Left lung (tissue), 10 donors: Measurements from ENCODE around the gene SERINC3. TPM values are rescaled to one million over a fixed set of nuclear protein-coding genes. Genes with fewer than 3 reads are reported as not detected.

Source experiments
- ATAC-seq: fragments of 200-7000 bp; cut with Tn5 transposase; one replicate; pipeline ENCODE4 v1.9.1; 2020; ENCODE audit warnings: moderate library complexity
- DNase-seq, 4 donors: peaks; one replicate each; pipeline ENCODE4 v3.0.0-alpha.2; 2013 to 2020
- H3K27ac ChIP-seq, 2 donors: fragments of 200-600 bp; sonication (generic) in 1 of 2; one replicate each; pipeline versions ENCODE4 v1.5.0 to v1.8.0; 2020 to 2021
- H3K27me3 ChIP-seq, 2 donors: fragments of 200-600 bp; sonication (generic) in 1 of 2; one replicate each; pipeline versions ENCODE4 v1.5.0 to v1.8.0; 2020 to 2021
- H3K36me3 ChIP-seq, 2 donors: fragments of 200-600 bp; sonication (generic) in 1 of 2; one replicate each; pipeline versions ENCODE4 v1.5.0 to v1.8.0; 2020 to 2021
- H3K4me1 ChIP-seq, 2 donors: fragments of 200-600 bp; one replicate each; pipeline ENCODE4 v1.8.0; 2021
- H3K4me3 ChIP-seq, 2 donors: fragments of 200-600 bp; sonication (generic) in 1 of 2; one replicate each; pipeline versions ENCODE4 v1.5.0 to v1.8.0; 2020 to 2021; ENCODE audit warnings: mild to moderate bottlenecking in 1 of 2
- H3K9me3 ChIP-seq, 2 donors: fragments of 200-600 bp; sonication (generic) in 1 of 2; one replicate each; pipeline versions ENCODE4 v1.5.0 to v1.8.0; 2020 to 2021
- intact Hi-C, 2 donors: fragments of 100-400 bp; cut with DNase I; formaldehyde crosslinking; loops; one replicate each; pipeline versions ENCODE4 v1.11.2 to v1.14.2; 2022
- polyA plus RNA-seq, 6 donors: library from polyadenylated mRNA; unstranded; fragments of 120-200 nt; gene quantifications; one replicate each; pipeline ENCODE4 v1.2.1, GENCODE V29; 2013; ENCODE audit not compliant: insufficient read length in 6 of 6
- total RNA-seq, 2 donors: library from RNA; stranded (reverse); fragmentation: NEBNext Ultra II Directional; extraction: Animal tissue kit (Norgen Biotek cat#: 25700); gene quantifications; one replicate each; pipeline ENCODE4 v1.2.1, GENCODE V29; 2021
- TF ChIP-seq, protein P1 (sequence below), 2 donors: fragments of 200-600 bp; sonication (generic) in 1 of 2; IDR thresholded peaks; one replicate each; pipeline versions ENCODE4 v1.5.0 to v1.8.0; 2021; ENCODE audit warnings: antibody characterized with exemption in 2 of 2
- donor health status: DM: no; HTN: yes; CAD: no.
- donor health status: DM: no; HTN: no; CAD: no.

Gene SERINC3
- total and polyA plus RNA-seq, 8 donors: 68.3 to 123 (median 72.5) TPM

DNA sequence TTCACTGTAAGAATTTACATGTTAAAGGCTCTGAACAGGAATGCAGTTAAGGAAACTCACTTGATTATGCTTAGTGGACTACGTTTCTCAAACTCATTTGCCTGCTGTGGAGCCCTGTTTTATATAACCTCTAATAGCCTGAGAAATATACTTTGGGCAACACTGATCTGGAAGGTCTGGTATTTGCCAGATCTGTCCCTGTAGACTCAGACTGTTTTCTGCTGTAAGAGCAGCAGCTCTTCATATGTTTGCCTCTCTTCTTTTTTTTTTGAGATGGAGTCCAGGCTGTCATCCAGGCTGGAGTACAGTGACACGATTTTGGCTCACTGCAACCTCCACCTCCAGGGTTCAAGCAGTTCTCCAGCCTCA, 36.1 kb downstream of the SERINC3 start:
- H3K36me3 ChIP-seq: peaks cover 0 to 94% of the 10 kb centered on the region in 2 donors
- H3K9me3 ChIP-seq: no peaks in the 10 kb centered on the region
- H3K4me3 ChIP-seq: no peak overlapping the region
- ATAC-seq: no peak
- intact Hi-C loops: no loop called here
- TF ChIP-seq, protein P1, sequence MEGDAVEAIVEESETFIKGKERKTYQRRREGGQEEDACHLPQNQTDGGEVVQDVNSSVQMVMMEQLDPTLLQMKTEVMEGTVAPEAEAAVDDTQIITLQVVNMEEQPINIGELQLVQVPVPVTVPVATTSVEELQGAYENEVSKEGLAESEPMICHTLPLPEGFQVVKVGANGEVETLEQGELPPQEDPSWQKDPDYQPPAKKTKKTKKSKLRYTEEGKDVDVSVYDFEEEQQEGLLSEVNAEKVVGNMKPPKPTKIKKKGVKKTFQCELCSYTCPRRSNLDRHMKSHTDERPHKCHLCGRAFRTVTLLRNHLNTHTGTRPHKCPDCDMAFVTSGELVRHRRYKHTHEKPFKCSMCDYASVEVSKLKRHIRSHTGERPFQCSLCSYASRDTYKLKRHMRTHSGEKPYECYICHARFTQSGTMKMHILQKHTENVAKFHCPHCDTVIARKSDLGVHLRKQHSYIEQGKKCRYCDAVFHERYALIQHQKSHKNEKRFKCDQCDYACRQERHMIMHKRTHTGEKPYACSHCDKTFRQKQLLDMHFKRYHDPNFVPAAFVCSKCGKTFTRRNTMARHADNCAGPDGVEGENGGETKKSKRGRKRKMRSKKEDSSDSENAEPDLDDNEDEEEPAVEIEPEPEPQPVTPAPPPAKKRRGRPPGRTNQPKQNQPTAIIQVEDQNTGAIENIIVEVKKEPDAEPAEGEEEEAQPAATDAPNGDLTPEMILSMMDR (IDR thresholded peaks at IDR 0.05): no peak
- H3K27ac ChIP-seq: no peak overlapping the region
- no peaks in the 10 kb centered on the region for H3K27me3 ChIP-seq
- no peak for DNase-seq
- H3K4me1 ChIP-seq: peaks cover 0 to 9% of the 10 kb centered on the region in 2 donors

DNA sequence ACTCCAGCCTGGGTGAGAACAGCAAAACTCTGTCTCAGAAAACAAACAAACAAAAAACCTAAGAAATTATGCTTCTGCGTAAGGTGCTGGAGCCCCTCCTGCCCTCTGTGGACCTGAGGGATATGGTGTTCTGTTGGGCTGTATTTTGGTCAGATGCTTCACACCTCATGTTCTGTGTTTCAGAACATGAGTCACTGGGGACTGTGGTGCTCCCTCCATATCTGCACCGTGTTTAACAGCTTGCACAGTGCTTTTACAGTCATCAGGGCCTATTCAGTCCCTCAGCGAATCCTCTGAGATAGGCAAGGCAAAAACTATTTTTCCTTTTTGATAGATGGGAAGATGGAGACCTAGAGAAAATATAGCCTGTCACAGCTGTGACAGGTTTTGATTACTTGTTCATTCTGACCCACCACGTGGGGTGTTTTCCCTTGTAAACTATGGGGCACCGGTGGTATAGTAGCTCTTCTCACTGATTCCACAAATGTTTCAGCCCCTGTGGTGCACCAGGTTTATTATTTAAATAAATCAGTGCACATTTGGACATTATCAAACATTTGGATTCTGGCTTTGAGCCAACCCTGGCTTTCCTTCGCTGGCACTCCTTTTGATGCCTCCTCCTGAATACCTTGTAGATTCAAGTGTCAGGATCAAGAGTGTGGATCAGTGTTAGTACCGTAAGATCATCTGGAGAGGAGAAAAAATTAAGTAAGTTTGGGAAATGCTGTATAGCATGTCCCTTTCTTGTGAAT, 36.6 kb downstream of the SERINC3 start:
- peaks cover 0 to 9% of the 10 kb centered on the region in 2 donors for H3K4me1 ChIP-seq
- ATAC-seq (no peak), DNase-seq (no peak)
- no peaks in the 10 kb centered on the region for H3K9me3 ChIP-seq
- H3K36me3 ChIP-seq: peaks cover 0 to 94% of the 10 kb centered on the region in 2 donors
- H3K27ac ChIP-seq: no peak overlapping the region
- intact Hi-C loops: no loop called here
- no peaks in the 10 kb centered on the region for H3K27me3 ChIP-seq
- H3K4me3 ChIP-seq: no peak overlapping the region
- TF ChIP-seq, protein P1 (IDR thresholded peaks at IDR 0.05): no peak

DNA sequence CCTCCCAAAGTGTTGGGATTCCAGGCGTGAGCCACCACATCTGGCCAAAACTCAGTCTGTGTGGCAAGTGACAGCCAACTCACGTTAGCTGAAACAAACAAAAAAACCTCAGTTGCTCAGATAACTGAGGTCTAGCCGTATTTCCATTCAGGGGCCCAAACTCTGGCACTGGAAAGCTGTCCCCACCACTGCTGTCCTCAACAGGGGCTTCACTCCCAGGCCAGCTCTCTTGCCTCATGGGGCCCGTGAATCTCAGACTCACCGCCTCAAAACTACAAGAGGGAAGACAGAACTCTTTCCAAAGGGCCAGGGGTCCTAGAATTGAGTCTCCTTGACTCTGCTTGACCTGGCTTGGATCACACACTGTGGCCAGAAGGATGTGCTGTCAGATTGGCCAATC, 38.8 kb downstream of the SERINC3 start:
- Histone ChIP-seq H3K4me1 (peaks cover 0 to 9% of the 10 kb centered on the region in 2 donors), H3K27ac (no peak overlapping the region), H3K4me3 (no peak overlapping the region), H3K36me3 (peaks cover 0 to 75% of the 10 kb centered on the region in 2 donors), H3K27me3 (no peaks in the 10 kb centered on the region), H3K9me3 (no peaks in the 10 kb centered on the region)
- TF ChIP-seq, protein P1 (IDR thresholded peaks at IDR 0.05): no peak
- DNase-seq (no peak), ATAC-seq (no peak)
- intact Hi-C loops: no loop called here

DNA sequence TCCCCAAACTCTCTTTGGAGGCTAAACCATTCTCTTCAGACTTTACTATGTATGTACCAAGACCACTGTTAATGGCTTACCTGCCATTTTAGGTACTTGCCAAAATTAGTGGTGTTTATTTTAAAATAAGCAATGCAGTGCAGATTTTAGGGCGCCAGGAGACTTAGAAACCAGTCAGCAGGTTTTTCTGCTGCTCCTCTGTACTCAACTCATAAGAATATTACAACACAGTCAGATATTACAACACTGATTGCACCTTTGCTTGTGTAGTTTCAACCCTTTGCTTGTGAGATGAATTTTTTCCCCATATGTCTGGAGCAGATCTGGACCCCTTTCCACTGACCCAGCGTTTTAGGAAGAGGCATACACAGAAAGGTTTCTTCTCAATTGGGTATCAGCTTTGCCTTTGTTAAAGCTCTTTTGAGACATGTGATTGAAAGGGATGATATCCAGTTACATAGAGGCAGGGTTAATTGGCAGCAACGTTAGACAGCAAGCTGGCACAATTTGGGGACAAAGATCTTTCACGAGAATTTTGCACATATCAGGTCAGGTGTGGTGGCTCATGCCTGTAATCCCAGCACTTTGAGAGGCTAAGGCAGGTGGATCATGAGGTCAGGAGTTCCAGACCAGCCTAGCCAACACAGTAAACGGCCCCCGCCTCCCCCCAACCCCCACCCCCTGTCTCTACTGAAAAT, 40.0 kb downstream of the SERINC3 start:
- Histone ChIP-seq H3K27me3 (no peaks in the 10 kb centered on the region), H3K4me1 (peaks cover 0 to 13% of the 10 kb centered on the region in 2 donors), H3K27ac (peak overlapping the region in 1 of 2 donors; percentile 63), H3K9me3 (no peaks in the 10 kb centered on the region), H3K4me3 (no peak overlapping the region), H3K36me3 (peaks cover 0 to 63% of the 10 kb centered on the region in 2 donors)
- ATAC-seq (no peak), DNase-seq (no peak)
- TF ChIP-seq, protein P1 (IDR thresholded peaks at IDR 0.05): no peak
- intact Hi-C loops: no loop called here

DNA sequence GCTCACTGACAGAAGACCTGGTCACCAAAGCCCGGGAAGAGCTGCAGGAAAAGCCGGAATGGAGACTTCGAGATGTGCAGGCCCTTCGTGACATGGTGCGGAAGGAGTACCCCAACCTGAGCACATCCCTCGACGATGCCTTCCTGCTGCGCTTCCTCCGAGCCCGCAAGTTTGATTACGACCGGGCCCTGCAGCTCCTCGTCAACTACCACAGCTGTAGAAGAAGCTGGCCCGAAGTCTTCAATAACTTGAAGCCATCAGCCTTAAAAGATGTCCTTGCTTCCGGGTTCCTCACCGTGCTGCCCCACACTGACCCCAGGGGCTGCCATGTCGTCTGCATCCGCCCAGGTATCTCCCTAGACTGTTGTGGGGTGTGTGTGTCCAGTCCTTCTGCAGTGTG, 41.8 kb downstream of the SERINC3 start:
- no peak overlapping the region for H3K27ac ChIP-seq
- H3K4me1 ChIP-seq: peaks cover 3 to 26% of the 10 kb centered on the region in 2 donors
- no peak overlapping the region for H3K4me3 ChIP-seq
- TF ChIP-seq, protein P1 (IDR thresholded peaks at IDR 0.05): no peak
- DNase-seq (no peak), ATAC-seq (no peak)
- intact Hi-C loops: no loop called here
- peaks cover 0 to 46% of the 10 kb centered on the region in 2 donors for H3K36me3 ChIP-seq
- H3K9me3 ChIP-seq: no peaks in the 10 kb centered on the region
- H3K27me3 ChIP-seq: no peaks in the 10 kb centered on the region
